Activated T-cell treated with anti-CD3 and anti-CD28 coated beads, Interleukin-2, amount 50 U/mL, for 24 hours (primary cell): ENCODE data around the gene TNRC6A.
A peak's percentile ranks its signal among the peaks of the same experiment; 100 is the strongest.

ENCODE experiments used
- DNase-seq: peaks from one replicate; pipeline ENCODE4 v3.0.0-alpha.2; 2020
- H3K27ac Mint-ChIP-seq: 2 replicates; pipeline ENCODE4 v1.8.0; 2020; ENCODE audit warnings: mild to moderate bottlenecking, mixed read lengths
- H3K27me3 Mint-ChIP-seq: 2 replicates; pipeline ENCODE4 v1.8.0; 2020; ENCODE audit warnings: mixed read lengths
- H3K36me3 Mint-ChIP-seq: 2 replicates; pipeline ENCODE4 v1.8.0; 2020; ENCODE audit warnings: low read depth, mixed read lengths
- H3K4me1 Mint-ChIP-seq: 2 replicates; pipeline ENCODE4 v1.8.0; 2020; ENCODE audit warnings: low read depth, mixed read lengths
- H3K4me3 Mint-ChIP-seq: 2 replicates; pipeline ENCODE4 v1.8.0; 2020; ENCODE audit warnings: mild to moderate bottlenecking, moderate library complexity, mixed read lengths
- H3K9me3 Mint-ChIP-seq: 2 replicates; pipeline ENCODE4 v1.8.0; 2020; ENCODE audit warnings: mixed read lengths

The TNRC6A gene

DNA sequence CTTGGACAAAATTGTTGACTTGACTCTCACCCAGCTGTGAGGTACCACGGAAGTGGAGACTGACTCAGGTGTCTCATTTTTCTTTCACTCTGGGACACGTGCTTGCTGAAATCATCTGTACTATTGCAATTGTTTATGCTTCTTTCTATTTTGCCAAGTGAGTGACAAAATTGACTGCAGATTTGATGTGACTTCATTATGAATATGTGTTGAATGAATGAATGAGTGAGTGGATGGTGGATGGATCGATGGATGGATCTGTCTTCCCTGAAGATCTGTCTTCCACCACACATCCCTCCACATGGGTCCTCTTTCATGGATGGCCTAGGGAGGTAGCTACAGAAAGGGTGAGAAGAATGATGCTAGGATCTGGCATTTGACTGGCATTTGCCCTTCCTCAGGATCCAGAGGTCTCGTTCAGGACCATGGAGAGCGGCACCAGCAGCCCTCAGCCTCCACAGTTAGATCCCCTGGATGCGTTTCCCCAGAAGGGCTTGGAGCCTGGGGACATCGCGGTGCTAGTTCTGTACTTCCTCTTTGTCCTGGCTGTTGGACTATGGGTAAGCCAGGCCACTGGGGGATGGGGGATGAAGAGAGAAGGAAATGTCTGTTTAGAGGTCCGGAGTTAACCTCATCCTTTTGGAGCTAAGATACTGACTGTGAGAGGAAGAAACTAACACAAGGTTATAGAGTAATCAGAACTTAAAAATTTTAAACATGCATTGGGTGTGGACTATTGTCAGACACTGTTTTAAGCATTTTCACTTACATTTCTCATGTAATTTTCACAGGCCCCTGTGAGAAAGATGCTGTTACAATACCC lies 129.0 kb downstream of the TNRC6A start:
- peak; percentile 59 for DNase-seq
- no peak overlapping the region for H3K4me3 Mint-ChIP-seq
- H3K4me1 Mint-ChIP-seq = peaks cover 3% of the 10 kb centered on the region
- H3K9me3 Mint-ChIP-seq = peaks cover 3% of the 10 kb centered on the region
- H3K27ac Mint-ChIP-seq = no peak overlapping the region
- H3K36me3 Mint-ChIP-seq = no peaks in the 10 kb centered on the region
- H3K27me3 Mint-ChIP-seq = peaks cover 15% of the 10 kb centered on the region

GRCh38 chr16:24861461-24861860 lies 132.0 kb downstream of the TNRC6A start:
- H3K27me3 Mint-ChIP-seq = peaks cover 15% of the 10 kb centered on the region
- no peaks in the 10 kb centered on the region for H3K36me3 Mint-ChIP-seq
- DNase-seq = no peak
- no peak overlapping the region for H3K4me3 Mint-ChIP-seq
- H3K27ac Mint-ChIP-seq = no peak overlapping the region
- peaks cover 18% of the 10 kb centered on the region for H3K9me3 Mint-ChIP-seq
- H3K4me1 Mint-ChIP-seq = no peaks in the 10 kb centered on the region

DNA sequence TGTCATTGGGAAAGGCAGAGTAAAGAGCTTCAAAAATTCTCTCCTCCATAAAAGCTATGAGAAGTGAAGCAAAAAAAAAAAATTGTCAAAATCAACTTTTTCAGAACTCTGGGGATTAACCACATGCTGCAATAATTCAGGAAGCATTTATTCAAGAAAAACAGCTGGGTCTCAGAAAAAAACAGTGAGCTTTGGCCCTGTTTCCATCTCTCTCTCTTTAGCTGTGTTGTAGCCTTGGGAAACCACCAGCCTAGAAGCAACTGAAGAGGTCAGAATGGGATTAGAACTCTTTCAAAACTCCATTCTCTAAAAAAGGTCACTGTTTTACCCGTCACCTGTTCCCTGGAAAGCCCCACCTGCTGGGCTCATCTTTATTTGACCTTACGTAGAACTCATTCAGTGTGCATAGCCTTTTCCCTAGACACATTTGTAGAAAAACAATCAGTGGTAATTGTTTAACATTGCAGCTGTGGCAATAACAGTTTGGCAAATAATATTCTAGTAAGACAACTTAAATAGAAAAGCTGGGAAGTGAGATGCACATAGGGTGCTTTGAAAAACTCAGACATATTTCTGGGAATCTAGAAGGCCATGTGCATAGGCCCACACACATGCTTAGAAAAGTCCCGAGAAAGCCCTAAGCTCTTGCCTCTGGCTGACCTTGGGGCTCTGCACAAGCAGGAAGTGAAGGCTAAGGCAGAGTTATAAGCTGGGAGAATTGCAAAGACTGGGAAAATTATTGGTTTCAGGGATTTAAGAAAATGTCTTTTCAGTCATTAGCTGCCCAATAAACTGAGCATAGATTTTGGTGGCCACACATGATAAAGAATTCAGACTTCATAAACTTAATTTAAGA lies 134.4 kb downstream of the TNRC6A start:
- Mint-ChIP-seq H3K27ac (no peak overlapping the region), H3K4me1 (no peaks in the 10 kb centered on the region), H3K9me3 (peaks cover 18% of the 10 kb centered on the region), H3K27me3 (no peaks in the 10 kb centered on the region), H3K4me3 (no peak overlapping the region), H3K36me3 (no peaks in the 10 kb centered on the region)
- no peak for DNase-seq

- H3K36me3 Mint-ChIP-seq = no peaks in the 10 kb centered on the region
Measured at GRCh38 chr16:24869033-24869432, 139.6 kb downstream of the TNRC6A start.

DNA sequence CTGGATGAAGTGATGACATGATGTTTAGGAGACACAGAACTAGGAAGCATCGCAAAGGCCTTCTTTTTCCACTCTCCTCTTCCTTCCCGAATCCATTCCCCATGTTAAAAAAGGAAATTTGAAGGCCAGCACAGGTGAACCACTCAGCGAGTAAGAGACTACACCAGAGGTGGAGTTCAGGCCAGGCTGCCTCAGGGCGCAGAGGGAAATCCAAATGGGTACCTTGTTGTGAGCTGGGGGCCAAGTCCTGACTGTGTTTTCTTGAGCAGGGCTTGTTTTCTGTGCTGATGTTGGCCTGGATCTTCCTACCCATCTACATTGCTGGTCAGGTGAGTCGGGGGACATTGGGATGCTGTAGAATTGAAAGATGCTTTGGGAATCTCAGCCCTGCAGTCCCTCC lies 142.4 kb downstream of the TNRC6A start:
- no peak overlapping the region for H3K4me3 Mint-ChIP-seq
- H3K27me3 Mint-ChIP-seq = no peaks in the 10 kb centered on the region
- H3K4me1 Mint-ChIP-seq = no peaks in the 10 kb centered on the region
- H3K36me3 Mint-ChIP-seq = no peaks in the 10 kb centered on the region
- DNase-seq = no peak
- no peak overlapping the region for H3K27ac Mint-ChIP-seq
- H3K9me3 Mint-ChIP-seq = no peaks in the 10 kb centered on the region

More at GRCh38 chr16:24869033-24869432, 139.6 kb downstream of the TNRC6A start:
- Mint-ChIP-seq H3K27ac (no peak overlapping the region), H3K4me1 (no peaks in the 10 kb centered on the region), H3K4me3 (no peak overlapping the region), H3K27me3 (no peaks in the 10 kb centered on the region), H3K9me3 (peaks cover 9% of the 10 kb centered on the region)
- no peak for DNase-seq

GRCh38 chr16:24873028-24873427 lies 143.6 kb downstream of the TNRC6A start:
- H3K36me3 Mint-ChIP-seq = no peaks in the 10 kb centered on the region
- H3K4me3 Mint-ChIP-seq = no peak overlapping the region
- H3K4me1 Mint-ChIP-seq = no peaks in the 10 kb centered on the region
- H3K27ac Mint-ChIP-seq = no peak overlapping the region
- no peaks in the 10 kb centered on the region for H3K27me3 Mint-ChIP-seq
- H3K9me3 Mint-ChIP-seq = no peaks in the 10 kb centered on the region
- DNase-seq = no peak

DNA sequence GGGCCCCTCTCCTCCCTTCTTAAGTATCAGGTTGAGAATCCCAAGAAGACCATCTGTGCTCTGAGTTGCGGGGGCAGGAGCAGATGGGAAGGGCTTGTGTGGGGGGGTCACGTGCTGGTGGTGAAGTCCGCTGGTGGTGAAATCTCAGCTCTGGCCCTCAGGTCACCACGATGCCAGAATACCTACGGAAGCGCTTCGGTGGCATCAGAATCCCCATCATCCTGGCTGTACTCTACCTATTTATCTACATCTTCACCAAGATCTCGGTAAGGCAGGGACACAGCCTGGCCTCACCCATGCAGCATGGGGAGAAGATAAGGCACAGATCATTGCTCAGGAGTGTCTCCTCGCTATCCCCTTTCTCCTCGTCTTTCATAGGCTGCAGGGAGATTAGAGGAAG lies 146.0 kb downstream of the TNRC6A start:
- no peak overlapping the region for H3K4me3 Mint-ChIP-seq
- H3K4me1 Mint-ChIP-seq = no peaks in the 10 kb centered on the region
- H3K27ac Mint-ChIP-seq = no peak overlapping the region
- H3K36me3 Mint-ChIP-seq = no peaks in the 10 kb centered on the region
- H3K27me3 Mint-ChIP-seq = no peaks in the 10 kb centered on the region
- H3K9me3 Mint-ChIP-seq = no peaks in the 10 kb centered on the region
- no peak for DNase-seq
